ENCODE results near the gene CXCR4.
A peak's percentile ranks its signal among the peaks of the same experiment; 100 is the strongest.
"Not testable (repeated sequence)": the region's sequence is repeated elsewhere in the genome, so short reads cannot be mapped to it uniquely, and the experiment has no call there.

The CXCR4 gene

DNA sequence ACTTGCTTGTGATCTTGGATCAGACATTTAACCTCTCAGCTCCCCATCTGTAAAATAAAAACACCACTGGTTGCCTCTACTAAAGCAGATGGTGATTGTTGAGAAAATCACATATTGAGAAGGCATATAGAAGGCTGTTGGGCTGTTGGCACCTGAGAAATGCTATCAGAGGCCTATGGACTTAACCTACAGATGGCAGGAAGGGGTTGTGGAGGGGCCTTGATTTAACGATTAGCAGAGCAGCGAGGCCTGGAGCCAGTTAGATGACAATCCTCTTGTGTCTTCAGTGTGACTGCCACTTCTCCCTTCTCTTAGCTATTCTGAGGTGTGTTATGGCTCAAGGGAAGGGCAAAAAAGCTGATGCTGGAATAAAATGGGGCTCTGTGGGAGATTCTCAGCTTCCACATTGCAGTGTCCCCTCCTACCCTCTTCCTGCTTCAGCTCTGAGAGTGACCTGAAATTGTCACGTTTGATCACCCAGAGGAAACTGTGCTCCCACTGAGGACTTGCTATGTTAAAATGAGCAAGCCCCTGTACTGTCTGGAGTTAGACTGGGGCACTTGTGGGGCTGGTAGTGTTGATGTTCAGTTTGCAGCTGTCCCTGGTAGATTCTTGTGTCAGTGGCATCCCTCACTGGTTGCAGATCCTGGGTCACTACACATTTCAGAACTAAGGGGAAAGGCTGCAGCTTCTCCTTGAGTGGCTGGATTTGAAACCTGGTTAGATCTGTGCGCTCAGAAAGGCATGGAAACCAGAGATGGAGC lies 31.5 kb downstream of the CXCR4 start:
- Mint-ChIP-seq H3K36me3 (ENCODE audit: low read depth) (no peaks in the 10 kb centered on the region), H3K9me3 (no peaks in the 10 kb centered on the region), H3K4me1 (ENCODE audit: low read depth) (peaks cover 6% of the 10 kb centered on the region), H3K4me3 (no peak overlapping the region), H3K27me3 (no peaks in the 10 kb centered on the region), H3K27ac (no peak overlapping the region)
- DNase-seq, result no peak

DNA sequence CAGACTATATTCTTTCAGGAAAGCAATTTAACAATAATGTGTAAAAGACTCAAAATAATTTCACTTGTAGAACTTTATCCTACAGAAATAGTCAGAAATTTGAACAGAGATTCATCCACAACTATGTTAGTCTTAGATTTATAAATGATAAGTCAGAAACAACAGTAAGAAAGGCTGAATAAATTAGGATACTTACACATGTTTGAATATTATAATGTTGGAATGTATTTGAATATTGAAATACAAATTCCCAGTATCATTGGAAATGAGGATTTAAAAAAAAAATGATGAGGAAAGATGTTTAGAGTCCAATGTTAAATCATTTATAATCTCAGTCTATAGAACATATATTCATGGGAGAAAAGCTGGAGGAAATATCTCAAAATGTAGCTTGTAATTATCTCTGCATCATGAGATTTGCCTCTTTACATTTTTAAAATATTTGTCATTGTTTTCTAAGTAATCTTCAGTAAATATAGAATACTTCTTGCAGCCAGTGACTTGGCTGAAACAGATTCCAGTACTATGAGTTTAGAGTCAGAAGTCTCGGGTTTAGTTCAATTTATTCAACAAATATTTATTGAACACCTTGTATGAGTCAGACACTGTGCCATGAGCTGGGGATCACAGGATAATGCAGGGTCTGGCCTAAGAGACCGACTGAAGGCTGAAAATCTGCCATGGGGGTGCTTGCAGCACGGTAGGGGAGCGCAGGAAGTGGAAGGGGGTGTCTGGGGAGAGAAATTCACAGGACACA lies 32.3 kb downstream of the CXCR4 start:
- no peaks in the 10 kb centered on the region for H3K36me3 Mint-ChIP-seq (ENCODE audit: low read depth)
- no peak overlapping the region for H3K27ac Mint-ChIP-seq
- no peaks in the 10 kb centered on the region for H3K9me3 Mint-ChIP-seq
- no peak for DNase-seq
- no peaks in the 10 kb centered on the region for H3K27me3 Mint-ChIP-seq
- no peak overlapping the region for H3K4me3 Mint-ChIP-seq
- peaks cover 3% of the 10 kb centered on the region for H3K4me1 Mint-ChIP-seq (ENCODE audit: low read depth)

DNA sequence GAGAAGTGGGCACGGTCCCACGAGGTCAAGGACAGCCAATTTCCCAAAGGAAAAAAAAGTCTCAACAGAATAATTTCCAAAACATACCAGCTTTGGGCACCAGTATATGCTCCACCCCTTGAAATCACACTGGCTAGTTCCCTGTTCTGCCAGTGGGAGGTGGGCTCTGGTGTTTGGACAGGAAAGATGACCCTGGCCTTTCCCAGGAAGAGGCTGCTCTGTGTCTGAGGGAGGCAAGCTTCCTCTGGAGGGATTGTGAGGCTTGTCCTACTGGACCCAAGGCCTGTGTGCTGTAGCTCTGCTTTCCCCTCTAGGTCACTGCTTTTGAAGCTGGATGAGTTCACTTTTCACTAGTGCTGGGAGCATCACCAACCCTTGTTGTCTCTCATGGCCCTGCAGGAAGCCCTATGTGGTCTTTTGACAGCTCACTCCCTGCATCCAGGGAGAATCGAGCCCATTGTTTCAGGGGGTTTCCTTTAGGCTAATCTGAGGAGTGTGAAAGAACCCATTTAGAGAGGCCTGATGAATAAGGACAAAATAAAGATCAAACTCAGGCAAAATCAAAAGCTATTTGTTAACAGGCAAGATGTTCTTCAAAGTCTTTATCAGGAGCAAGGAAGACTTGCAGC lies 36.3 kb downstream of the CXCR4 start:
- no peaks in the 10 kb centered on the region for H3K36me3 Mint-ChIP-seq (ENCODE audit: low read depth)

DNA sequence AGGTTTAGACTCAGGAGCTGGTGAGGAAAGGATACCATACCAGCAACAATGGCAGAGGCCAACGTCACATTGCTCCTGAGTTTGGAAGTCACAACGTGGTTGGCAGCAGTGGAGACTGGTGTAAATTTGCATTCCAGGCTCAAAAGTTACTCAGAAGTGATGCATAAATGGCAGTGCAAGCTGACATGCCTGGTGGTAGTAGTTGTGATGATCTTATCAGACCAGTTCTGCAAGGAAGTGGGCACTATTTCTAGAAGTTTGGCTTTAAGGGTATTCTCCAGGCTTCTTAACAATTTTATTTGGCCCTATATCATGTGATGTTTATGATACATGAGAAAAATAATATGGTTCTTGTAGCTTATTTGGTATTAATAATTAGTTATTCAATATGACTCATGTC lies 37.8 kb downstream of the CXCR4 start:
- DNase-seq, result no peak
- H3K4me3 Mint-ChIP-seq, result no peak overlapping the region
- peaks cover 3% of the 10 kb centered on the region for H3K4me1 Mint-ChIP-seq (ENCODE audit: low read depth)
- no peaks in the 10 kb centered on the region for H3K9me3 Mint-ChIP-seq
- H3K27ac Mint-ChIP-seq, result no peak overlapping the region
- no peaks in the 10 kb centered on the region for H3K27me3 Mint-ChIP-seq
- no peaks in the 10 kb centered on the region for H3K36me3 Mint-ChIP-seq (ENCODE audit: low read depth)

More for the DNA sequence above, 36.3 kb downstream of the CXCR4 start:
- Mint-ChIP-seq H3K27me3 (no peaks in the 10 kb centered on the region), H3K9me3 (no peaks in the 10 kb centered on the region), H3K27ac (no peak overlapping the region), H3K4me1 (ENCODE audit: low read depth) (peaks cover 4% of the 10 kb centered on the region), H3K4me3 (no peak overlapping the region)
- DNase-seq, result no peak

- H3K4me1 Mint-ChIP-seq (ENCODE audit: low read depth), result peaks cover 3% of the 10 kb centered on the region
- no peak overlapping the region for H3K4me3 Mint-ChIP-seq
- no peak overlapping the region for H3K27ac Mint-ChIP-seq
- peaks cover 6% of the 10 kb centered on the region for H3K9me3 Mint-ChIP-seq
- H3K36me3 Mint-ChIP-seq (ENCODE audit: low read depth), result no peaks in the 10 kb centered on the region
- DNase-seq, result no peak
- H3K27me3 Mint-ChIP-seq, result no peaks in the 10 kb centered on the region
These were observed 40.8 kb downstream of the CXCR4 start for GRCh38 chr2:136077107-136077506.

DNA sequence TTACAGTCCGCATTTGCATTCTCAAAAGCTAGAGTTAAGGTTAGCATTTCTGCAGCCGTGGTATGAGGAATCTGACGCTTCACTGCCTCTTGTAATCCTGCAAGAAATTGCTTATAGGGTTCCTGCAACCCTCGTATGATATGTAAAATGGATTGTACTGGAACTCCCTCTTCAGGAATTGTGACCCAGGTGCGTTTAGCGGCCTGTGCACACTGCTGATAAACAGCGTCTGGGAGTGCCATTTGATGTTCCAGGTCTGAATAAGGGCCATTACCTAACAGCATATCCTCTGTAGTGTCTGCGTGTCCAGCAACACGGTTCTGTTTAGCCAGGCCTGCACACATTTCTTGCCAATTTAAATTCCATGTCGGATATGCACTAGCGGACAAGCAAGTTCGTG lies 42.5 kb downstream of the CXCR4 start:
- DNase-seq, result no peak
- no peak overlapping the region for H3K27ac Mint-ChIP-seq
- H3K27me3 Mint-ChIP-seq, result no peaks in the 10 kb centered on the region
- H3K4me3 Mint-ChIP-seq, result no peak overlapping the region
- H3K36me3 Mint-ChIP-seq (ENCODE audit: low read depth), result no peaks in the 10 kb centered on the region
- peaks cover 10% of the 10 kb centered on the region for H3K4me1 Mint-ChIP-seq (ENCODE audit: low read depth)
- peaks cover 6% of the 10 kb centered on the region for H3K9me3 Mint-ChIP-seq

- Mint-ChIP-seq H3K27me3 (no peaks in the 10 kb centered on the region), H3K27ac (no peak overlapping the region), H3K36me3 (ENCODE audit: low read depth) (no peaks in the 10 kb centered on the region), H3K9me3 (peaks cover 6% of the 10 kb centered on the region), H3K4me1 (ENCODE audit: low read depth) (peaks cover 22% of the 10 kb centered on the region), H3K4me3 (no peak overlapping the region)
- DNase-seq, result no peak
These were observed 45.3 kb downstream of the CXCR4 start for GRCh38 chr2:136072621-136073020.

- peaks cover 24% of the 10 kb centered on the region for H3K4me1 Mint-ChIP-seq (ENCODE audit: low read depth)
- not testable (repeated sequence) for H3K27ac Mint-ChIP-seq; H3K36me3 Mint-ChIP-seq (ENCODE audit: low read depth); H3K9me3 Mint-ChIP-seq; H3K4me3 Mint-ChIP-seq; DNase-seq; H3K27me3 Mint-ChIP-seq
These were observed 46.1 kb downstream of the CXCR4 start for GRCh38 chr2:136071887-136072286.

DNA sequence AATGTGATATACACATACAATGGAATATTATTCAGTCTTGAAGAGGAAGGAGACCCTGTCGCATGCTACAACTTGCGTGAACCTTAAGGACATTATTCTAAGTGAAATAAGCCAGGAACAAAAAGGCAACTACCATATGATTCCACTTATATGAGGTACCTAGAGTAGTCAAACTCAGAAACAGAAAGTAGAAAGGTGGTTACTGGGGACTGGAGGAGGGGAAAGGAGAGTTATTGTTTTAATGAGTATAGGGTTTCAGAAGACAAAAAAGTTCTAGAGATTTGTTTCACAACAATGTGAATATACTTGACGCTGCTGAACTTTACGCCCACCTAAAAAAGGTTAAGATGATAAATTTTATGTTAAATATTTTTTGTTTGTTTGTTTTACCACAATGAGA lies 47.0 kb downstream of the CXCR4 start:
- peaks cover 32% of the 10 kb centered on the region for H3K4me1 Mint-ChIP-seq (ENCODE audit: low read depth)
- no peaks in the 10 kb centered on the region for H3K27me3 Mint-ChIP-seq
- H3K9me3 Mint-ChIP-seq, result peaks cover 6% of the 10 kb centered on the region
- no peak overlapping the region for H3K4me3 Mint-ChIP-seq
- H3K36me3 Mint-ChIP-seq (ENCODE audit: low read depth), result no peaks in the 10 kb centered on the region
- no peak overlapping the region for H3K27ac Mint-ChIP-seq
- no peak for DNase-seq

DNA sequence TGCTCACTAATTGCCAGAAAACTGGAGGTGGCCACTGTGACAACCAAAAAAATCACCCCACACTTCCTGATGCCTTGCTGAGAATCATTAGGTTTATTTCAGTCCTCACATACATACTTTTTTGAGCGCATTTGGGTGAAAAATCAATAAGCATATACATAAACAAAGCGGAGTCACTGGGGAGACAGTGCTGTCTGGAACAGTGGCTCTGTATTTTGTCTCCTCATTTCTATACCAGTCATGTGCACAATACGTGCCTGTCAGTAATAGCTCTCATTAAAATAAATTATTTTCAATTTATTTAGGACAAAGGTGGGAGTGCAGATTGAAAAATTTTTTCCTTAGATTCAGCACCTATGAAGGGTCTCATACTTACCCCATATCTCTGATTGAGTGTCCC lies 48.2 kb downstream of the CXCR4 start:
- H3K4me1 Mint-ChIP-seq (ENCODE audit: low read depth), result peaks cover 43% of the 10 kb centered on the region

GRCh38 chr2:136068581-136069227 lies 49.2 kb downstream of the CXCR4 start:
- Mint-ChIP-seq H3K4me3 (peak overlapping the region; percentile 18), H3K9me3 (peaks cover 6% of the 10 kb centered on the region), H3K36me3 (ENCODE audit: low read depth) (no peaks in the 10 kb centered on the region), H3K27me3 (no peaks in the 10 kb centered on the region), H3K4me1 (ENCODE audit: low read depth) (peaks cover 49% of the 10 kb centered on the region), H3K27ac (peak overlapping the region; percentile 55)
- DNase-seq, result no peak

More for the DNA sequence above, 48.2 kb downstream of the CXCR4 start:
- Mint-ChIP-seq H3K36me3 (ENCODE audit: low read depth) (no peaks in the 10 kb centered on the region), H3K4me3 (no peak overlapping the region), H3K27ac (peak overlapping the region; percentile 15), H3K27me3 (no peaks in the 10 kb centered on the region), H3K9me3 (peaks cover 6% of the 10 kb centered on the region)
- no peak for DNase-seq

GRCh38 chr2:136067897-136068580 lies 49.9 kb downstream of the CXCR4 start:
- H3K4me1 Mint-ChIP-seq (ENCODE audit: low read depth), result peaks cover 51% of the 10 kb centered on the region
- DNase-seq, result no peak
- no peaks in the 10 kb centered on the region for H3K9me3 Mint-ChIP-seq
- no peak overlapping the region for H3K4me3 Mint-ChIP-seq
- no peaks in the 10 kb centered on the region for H3K27me3 Mint-ChIP-seq
- peak overlapping the region; percentile 55 for H3K27ac Mint-ChIP-seq
- no peaks in the 10 kb centered on the region for H3K36me3 Mint-ChIP-seq (ENCODE audit: low read depth)

GRCh38 chr2:136067459-136067858 lies 50.5 kb downstream of the CXCR4 start:
- no peaks in the 10 kb centered on the region for H3K9me3 Mint-ChIP-seq
- H3K27me3 Mint-ChIP-seq, result no peaks in the 10 kb centered on the region
- H3K36me3 Mint-ChIP-seq (ENCODE audit: low read depth), result no peaks in the 10 kb centered on the region
- peaks cover 51% of the 10 kb centered on the region for H3K4me1 Mint-ChIP-seq (ENCODE audit: low read depth)
- no peak overlapping the region for H3K4me3 Mint-ChIP-seq
- H3K27ac Mint-ChIP-seq, result no peak overlapping the region
- DNase-seq, result no peak

GRCh38 chr2:136065907-136066306 lies 52.0 kb downstream of the CXCR4 start:
- Mint-ChIP-seq H3K36me3 (ENCODE audit: low read depth) (no peaks in the 10 kb centered on the region), H3K9me3 (peaks cover 2% of the 10 kb centered on the region), H3K4me1 (ENCODE audit: low read depth) (peaks cover 55% of the 10 kb centered on the region), H3K4me3 (no peak overlapping the region), H3K27me3 (no peaks in the 10 kb centered on the region), H3K27ac (no peak overlapping the region)
- no peak for DNase-seq
